ENCODE measurements around the gene COQ8A. TPM values are rescaled to one million over a fixed set of nuclear protein-coding genes. Genes with fewer than 3 reads are reported as not detected.

Gene COQ8A
- total RNA-seq, 1 donor, result 3.0 TPM

DNA sequence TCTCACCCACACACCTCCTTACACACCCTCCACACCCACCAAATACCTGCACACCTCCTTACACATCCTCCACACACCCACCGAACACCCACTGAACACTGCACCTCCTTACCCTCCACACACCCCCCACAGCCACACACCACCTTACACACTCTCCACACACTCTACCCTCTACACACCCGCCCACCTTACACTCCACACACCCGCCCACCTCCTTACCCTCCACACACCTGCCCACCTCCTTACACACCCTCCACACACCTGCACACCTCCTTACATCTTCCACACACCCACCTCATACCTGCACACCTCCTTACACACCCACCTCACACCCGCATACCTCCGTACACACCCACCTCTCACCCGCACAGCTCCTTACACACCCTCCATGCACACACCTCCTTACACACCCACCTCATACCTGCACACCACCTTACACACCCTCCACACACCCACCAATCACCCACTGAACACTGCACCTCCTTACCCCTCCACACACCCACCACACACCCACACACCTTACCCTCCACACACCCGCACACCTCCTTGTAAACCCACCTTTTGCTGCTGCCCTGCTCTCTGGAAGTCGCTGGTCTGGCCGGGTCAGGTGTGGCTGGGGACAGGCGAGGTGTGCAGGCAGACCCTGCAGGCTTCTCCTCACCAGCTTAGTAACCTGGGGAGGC lies 38.5 kb downstream of the COQ8A start:
- DNase-seq (ENCODE audit: low read depth), result no peak
- TF ChIP-seq, protein P1, sequence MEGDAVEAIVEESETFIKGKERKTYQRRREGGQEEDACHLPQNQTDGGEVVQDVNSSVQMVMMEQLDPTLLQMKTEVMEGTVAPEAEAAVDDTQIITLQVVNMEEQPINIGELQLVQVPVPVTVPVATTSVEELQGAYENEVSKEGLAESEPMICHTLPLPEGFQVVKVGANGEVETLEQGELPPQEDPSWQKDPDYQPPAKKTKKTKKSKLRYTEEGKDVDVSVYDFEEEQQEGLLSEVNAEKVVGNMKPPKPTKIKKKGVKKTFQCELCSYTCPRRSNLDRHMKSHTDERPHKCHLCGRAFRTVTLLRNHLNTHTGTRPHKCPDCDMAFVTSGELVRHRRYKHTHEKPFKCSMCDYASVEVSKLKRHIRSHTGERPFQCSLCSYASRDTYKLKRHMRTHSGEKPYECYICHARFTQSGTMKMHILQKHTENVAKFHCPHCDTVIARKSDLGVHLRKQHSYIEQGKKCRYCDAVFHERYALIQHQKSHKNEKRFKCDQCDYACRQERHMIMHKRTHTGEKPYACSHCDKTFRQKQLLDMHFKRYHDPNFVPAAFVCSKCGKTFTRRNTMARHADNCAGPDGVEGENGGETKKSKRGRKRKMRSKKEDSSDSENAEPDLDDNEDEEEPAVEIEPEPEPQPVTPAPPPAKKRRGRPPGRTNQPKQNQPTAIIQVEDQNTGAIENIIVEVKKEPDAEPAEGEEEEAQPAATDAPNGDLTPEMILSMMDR (IDR thresholded peaks at IDR 0.05; ENCODE audit: insufficient read depth, low read depth, low read length), result no peak
- no peak overlapping the region for H3K4me3 ChIP-seq (ENCODE audit: low read depth, low read length)

DNA sequence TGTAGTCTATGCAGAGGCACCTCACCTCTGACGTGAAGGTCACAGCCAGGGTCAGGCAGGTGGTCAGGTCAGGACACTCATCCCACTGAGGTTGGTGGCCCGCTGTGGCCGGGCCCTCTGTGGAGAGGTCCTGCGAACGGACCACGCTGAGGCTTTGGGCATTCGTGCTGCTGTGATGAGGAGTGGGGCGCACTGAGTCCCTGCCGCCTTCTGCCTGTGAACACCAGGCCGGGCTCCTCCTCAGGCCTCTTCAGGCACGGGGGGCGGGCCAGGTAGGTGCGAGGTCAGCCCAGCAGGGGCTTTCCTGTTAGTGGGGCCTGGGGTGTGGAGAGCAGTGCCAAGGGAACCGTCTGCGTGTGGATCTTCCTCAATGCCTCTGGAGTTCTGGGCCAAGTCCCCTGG lies 39.0 kb downstream of the COQ8A start:
- TF ChIP-seq, protein P1 (IDR thresholded peaks at IDR 0.05; ENCODE audit: insufficient read depth, low read depth, low read length), result no peak
- DNase-seq (ENCODE audit: low read depth), result no peak
- H3K4me3 ChIP-seq (ENCODE audit: low read depth, low read length), result no peak overlapping the region

DNA sequence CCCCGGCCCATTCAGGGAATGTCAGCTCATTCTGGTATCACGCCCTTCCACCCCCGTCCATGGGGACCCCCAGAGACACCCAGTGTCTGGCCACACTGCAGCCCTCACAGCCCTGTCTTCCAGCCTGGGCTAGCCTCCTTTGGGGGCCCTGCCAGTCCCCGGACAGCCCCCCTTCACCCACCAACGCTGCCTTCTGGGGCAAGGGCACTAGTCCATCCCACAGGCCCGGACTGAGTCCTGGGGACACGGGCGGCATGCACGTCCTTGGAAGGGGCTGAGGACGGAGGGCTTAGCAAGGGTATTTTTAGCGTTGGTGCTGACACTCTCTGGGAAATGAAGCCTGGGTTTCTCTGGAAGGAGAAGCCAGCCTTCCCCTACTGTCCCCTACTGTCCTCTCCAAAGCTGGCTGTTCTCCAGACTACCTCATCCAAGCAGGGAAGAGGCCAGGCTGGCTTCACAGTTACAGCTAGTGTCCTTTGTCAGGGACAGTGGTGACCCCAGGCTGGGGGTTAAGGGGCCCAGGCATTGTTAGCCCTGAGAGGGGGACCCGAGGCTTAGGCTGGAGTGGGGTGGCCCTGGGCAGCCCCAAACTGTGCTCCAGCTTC lies 39.5 kb downstream of the COQ8A start:
- DNase-seq (ENCODE audit: low read depth), result no peak
- TF ChIP-seq, protein P1 (IDR thresholded peaks at IDR 0.05; ENCODE audit: insufficient read depth, low read depth, low read length), result no peak
- no peak overlapping the region for H3K4me3 ChIP-seq (ENCODE audit: low read depth, low read length)

DNA sequence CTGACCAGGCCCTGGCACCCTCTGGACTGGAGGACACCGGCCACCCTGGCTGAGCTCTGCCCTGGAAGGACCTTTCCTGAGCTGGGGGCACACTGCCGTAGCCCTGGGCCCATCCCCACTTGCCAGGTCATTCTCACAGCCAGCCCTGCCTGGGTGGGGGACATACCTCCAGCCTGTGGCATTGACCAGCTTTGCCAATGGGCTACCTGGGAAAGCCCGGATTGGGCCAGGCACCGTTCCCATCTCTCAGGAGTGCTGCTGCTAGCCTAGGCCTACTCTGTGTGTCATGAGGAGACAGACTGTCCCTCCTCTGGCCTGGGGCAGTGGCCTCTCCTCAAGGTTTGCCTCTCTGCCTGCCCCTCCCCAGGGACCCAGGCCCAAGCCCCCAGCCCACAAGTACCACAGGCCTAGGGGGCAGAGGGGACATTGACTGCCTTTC lies 40.0 kb downstream of the COQ8A start:
- no peak overlapping the region for H3K4me3 ChIP-seq (ENCODE audit: low read depth, low read length)
- no peak for DNase-seq (ENCODE audit: low read depth)
- TF ChIP-seq, protein P1 (IDR thresholded peaks at IDR 0.05; ENCODE audit: insufficient read depth, low read depth, low read length), result no peak

DNA sequence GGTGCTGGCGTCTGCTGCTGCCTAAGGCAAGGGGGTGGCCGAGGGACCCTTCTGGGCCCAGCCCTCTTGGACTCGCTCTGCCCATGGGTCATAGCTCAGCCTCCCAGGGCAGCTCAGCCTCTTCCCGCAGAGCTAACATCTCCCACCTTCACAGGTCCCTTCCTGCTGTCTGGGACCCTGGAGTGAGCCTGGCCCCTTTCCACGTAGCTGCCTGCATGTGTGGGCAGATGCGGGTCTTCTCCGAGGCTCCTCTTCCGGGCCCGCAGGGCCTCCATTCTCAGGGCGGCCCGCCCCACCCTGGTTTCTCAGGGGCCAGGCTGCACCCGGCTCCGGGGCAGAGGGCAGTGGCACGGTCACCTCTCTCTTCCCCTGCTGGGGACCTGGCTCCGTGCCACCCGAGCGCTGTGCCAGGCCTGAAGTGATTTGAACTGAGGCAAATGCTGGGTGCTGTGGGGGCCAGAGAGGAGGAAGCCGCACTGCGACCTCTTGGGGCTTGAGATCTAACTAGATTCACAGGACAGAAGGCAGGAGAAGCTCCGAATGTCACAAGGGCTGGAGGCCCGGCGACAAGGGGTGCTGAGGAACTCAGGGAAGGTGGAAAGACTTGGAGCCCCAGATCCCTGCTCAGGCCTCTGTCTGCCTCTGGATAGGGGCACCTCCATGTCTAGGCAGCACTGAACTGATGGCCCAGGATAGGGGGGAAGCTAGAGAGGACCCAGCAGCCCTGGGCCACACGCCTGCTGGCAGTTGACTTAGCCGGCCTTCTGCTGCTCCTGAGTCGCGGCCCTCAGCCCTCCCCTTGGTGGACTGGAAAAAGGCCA lies 40.7 kb downstream of the COQ8A start:
- H3K4me3 ChIP-seq (ENCODE audit: low read depth, low read length), result no peak overlapping the region
- no peak for DNase-seq (ENCODE audit: low read depth)
- TF ChIP-seq, protein P1 (IDR thresholded peaks at IDR 0.05; ENCODE audit: insufficient read depth, low read depth, low read length), result no peak

DNA sequence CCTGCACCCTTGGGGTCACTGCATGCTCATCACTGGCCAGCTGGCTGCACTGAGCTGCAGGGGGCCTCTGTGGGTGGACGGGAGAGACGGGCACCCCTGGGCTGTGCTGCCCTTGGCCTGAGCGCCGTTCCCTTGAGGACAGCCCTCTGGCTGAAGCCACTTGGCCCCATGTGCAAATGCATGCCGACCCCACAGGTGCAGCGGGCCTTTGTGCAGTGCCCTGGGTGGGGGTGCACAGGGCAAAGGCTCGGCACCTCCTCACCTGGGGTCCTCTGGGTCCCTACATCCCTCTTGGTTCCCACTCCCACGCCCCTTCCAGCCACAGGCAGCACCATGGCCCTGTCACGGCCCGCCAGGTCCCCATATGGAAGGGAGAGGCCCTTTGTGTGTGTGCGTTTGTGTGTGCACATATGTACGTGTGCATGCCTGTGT lies 41.3 kb downstream of the COQ8A start:
- no peak overlapping the region for H3K4me3 ChIP-seq (ENCODE audit: low read depth, low read length)
- no peak for DNase-seq (ENCODE audit: low read depth)
- TF ChIP-seq, protein P1 (IDR thresholded peaks at IDR 0.05; ENCODE audit: insufficient read depth, low read depth, low read length), result no peak
